Measurements from ENCODE around the gene ZNF446. TPM values are rescaled to one million over a fixed set of nuclear protein-coding genes. Genes with fewer than 3 reads are reported as not detected.

Gene ZNF446
- total RNA-seq, 1 experiment from 2014 or later = 8.9 TPM

DNA sequence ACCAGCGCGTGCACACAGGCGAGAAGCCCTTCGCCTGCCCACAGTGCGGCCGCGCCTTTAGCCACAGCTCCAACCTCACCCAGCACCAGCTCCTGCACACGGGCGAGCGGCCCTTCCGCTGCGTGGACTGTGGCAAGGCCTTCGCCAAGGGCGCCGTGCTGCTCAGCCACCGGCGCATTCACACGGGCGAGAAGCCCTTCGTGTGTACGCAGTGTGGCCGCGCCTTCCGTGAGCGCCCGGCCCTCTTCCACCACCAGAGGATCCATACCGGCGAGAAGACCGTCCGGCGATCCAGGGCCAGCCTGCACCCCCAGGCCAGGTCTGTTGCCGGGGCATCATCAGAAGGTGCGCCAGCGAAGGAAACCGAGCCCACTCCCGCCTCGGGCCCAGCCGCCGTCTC lies 4.4 kb upstream of the ZNF446 start:
- no TSS peak for BruUV-seq (replicated peaks)
- intact Hi-C loops (cut with micrococcal nuclease) = no loop called here
- Histone ChIP-seq H3K9me2 (replicated peaks; ENCODE audit: low read length) (no peaks in the 10 kb centered on the region), H3K4me2 (ENCODE audit: low read length) (no peak overlapping the region), H4K20me1 (ENCODE audit: low read length) (no peaks in the 10 kb centered on the region), H3K9ac (ENCODE audit: low read length) (no peak overlapping the region), H3K79me2 (ENCODE audit: low read length) (peaks cover 26% of the 10 kb centered on the region), H3K27ac (ENCODE audit: low read length) (no peak overlapping the region), H2AFZ (ENCODE audit: low read length) (no peak overlapping the region), H3K4me3 (ENCODE audit: low read length) (no peak overlapping the region), H3K36me3 (ENCODE audit: low read depth, low read length) (0 out of 2 replicates have a peak, but pooled peaks cover 6% of the 10 kb centered on the region), H3K27me3 (ENCODE audit: low read length) (no peaks in the 10 kb centered on the region), H3K9me3 (ENCODE audit: low read length) (no peaks in the 10 kb centered on the region), H3K4me1 (ENCODE audit: insufficient read depth, low read length) (peaks cover 23% of the 10 kb centered on the region), H3F3A (ENCODE audit: low read length, unreplicated experiment) (no peaks in the 10 kb centered on the region)
- ChIA-PET CTCF (no interaction called here), POLR2A (ENCODE audit: unreplicated experiment) (no interaction called here)
- ATAC-seq (no peak), DNase-seq (no peak)
- TF ChIP-seq, protein P1, sequence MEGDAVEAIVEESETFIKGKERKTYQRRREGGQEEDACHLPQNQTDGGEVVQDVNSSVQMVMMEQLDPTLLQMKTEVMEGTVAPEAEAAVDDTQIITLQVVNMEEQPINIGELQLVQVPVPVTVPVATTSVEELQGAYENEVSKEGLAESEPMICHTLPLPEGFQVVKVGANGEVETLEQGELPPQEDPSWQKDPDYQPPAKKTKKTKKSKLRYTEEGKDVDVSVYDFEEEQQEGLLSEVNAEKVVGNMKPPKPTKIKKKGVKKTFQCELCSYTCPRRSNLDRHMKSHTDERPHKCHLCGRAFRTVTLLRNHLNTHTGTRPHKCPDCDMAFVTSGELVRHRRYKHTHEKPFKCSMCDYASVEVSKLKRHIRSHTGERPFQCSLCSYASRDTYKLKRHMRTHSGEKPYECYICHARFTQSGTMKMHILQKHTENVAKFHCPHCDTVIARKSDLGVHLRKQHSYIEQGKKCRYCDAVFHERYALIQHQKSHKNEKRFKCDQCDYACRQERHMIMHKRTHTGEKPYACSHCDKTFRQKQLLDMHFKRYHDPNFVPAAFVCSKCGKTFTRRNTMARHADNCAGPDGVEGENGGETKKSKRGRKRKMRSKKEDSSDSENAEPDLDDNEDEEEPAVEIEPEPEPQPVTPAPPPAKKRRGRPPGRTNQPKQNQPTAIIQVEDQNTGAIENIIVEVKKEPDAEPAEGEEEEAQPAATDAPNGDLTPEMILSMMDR (conservative IDR thresholded peaks at IDR 0.05; ENCODE audit: low read depth, low read length) = no peak
- TF ChIP-seq EZH2phosphoT487 (IDR thresholded peaks at IDR 0.05; ENCODE audit: borderline replicate concordance, low read length) (no peak), EZH2 (IDR thresholded peaks at IDR 0.05; ENCODE audit: low read length, unreplicated experiment) (no peak)

DNA sequence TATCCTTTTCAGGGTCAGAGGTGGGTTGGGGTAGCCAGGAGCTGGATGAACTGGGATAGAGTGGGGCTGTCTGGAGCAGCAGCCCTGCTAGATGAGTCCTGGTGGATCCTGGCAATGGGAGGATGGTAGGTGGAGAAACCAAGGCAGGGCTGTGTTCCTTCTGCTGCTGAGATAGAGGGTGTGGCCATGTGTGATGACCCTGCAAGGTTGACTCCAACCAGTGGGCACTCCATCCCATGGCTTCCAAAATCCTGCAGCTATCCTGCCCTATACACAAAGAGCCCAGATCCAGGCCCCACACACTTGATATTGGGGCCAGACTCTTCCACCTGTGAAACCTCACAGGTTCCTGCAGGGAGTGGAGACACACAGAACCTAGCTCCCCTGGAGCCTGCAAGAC lies 2.4 kb upstream of the ZNF446 start:
- H3K79me2 ChIP-seq (ENCODE audit: low read length) = peaks cover 8% of the 10 kb centered on the region
- H3K4me2 ChIP-seq (ENCODE audit: low read length) = no peak overlapping the region
- H3K9me3 ChIP-seq (ENCODE audit: low read length) = no peaks in the 10 kb centered on the region
- H3K9me2 ChIP-seq (replicated peaks; ENCODE audit: low read length) = no peaks in the 10 kb centered on the region
- no peaks in the 10 kb centered on the region for H3F3A ChIP-seq (ENCODE audit: low read length, unreplicated experiment)
- TF ChIP-seq, protein P1 (conservative IDR thresholded peaks at IDR 0.05; ENCODE audit: low read depth, low read length) = no peak
- TF ChIP-seq EZH2phosphoT487 (IDR thresholded peaks at IDR 0.05; ENCODE audit: borderline replicate concordance, low read length) (no peak), EZH2 (IDR thresholded peaks at IDR 0.05; ENCODE audit: low read length, unreplicated experiment) (no peak)
- no peak overlapping the region for H3K27ac ChIP-seq (ENCODE audit: low read length)
- no TSS peak for BruUV-seq (replicated peaks)
- H4K20me1 ChIP-seq (ENCODE audit: low read length) = no peaks in the 10 kb centered on the region
- intact Hi-C loops (cut with micrococcal nuclease) = no loop called here
- H3K27me3 ChIP-seq (ENCODE audit: low read length) = no peaks in the 10 kb centered on the region
- no peak overlapping the region for H2AFZ ChIP-seq (ENCODE audit: low read length)
- peaks cover 20% of the 10 kb centered on the region for H3K4me1 ChIP-seq (ENCODE audit: insufficient read depth, low read length)
- DNase-seq = no peak
- POLR2A ChIA-PET (ENCODE audit: unreplicated experiment) = no interaction called here
- CTCF ChIA-PET = no interaction called here
- ATAC-seq = no peak
- H3K4me3 ChIP-seq (ENCODE audit: low read length) = no peak overlapping the region
- no peak overlapping the region for H3K9ac ChIP-seq (ENCODE audit: low read length)
- 0 out of 2 replicates have a peak, but pooled peaks cover 6% of the 10 kb centered on the region for H3K36me3 ChIP-seq (ENCODE audit: low read depth, low read length)

DNA sequence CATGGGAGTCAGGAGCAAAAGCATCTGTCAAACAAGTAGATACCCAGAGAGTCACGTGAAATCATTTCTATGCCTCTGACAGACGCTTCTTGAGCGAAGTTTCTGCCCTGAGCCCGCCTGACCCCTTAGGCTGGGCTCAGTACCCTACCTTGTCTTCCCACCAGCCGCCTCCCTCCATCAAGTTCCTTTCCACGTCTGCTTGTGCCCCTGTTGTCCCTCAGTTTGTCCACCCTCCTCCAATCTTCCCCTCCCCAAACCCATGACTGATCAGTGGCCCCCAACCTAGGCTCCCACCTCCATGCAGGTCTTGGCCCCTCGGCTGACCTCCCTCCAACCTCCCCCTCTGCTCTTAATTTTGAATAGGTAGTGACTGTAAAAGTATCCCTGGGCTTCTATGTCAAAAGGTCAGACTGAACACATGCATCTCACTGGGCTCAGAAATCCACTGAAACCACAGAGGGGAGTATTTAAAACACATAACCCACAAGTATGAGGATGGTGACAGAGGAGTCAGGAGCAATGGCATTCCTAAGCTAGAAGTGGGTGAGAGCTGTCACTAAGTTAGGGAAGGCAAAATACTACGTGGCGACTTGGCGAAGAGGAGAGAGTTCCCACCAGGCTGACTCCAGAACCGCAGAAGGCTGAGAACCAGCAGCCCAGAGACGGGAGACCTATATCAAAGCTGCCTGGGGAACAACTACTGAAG lies 1.7 kb upstream of the ZNF446 start:
- CTCF ChIA-PET = no interaction called here
- no peaks in the 10 kb centered on the region for H3K9me2 ChIP-seq (replicated peaks; ENCODE audit: low read length)
- no peak for DNase-seq
- intact Hi-C loops (cut with micrococcal nuclease) = no loop called here
- H2AFZ ChIP-seq (ENCODE audit: low read length) = no peak overlapping the region
- H4K20me1 ChIP-seq (ENCODE audit: low read length) = no peaks in the 10 kb centered on the region
- H3K4me3 ChIP-seq (ENCODE audit: low read length) = no peak overlapping the region
- peaks cover 20% of the 10 kb centered on the region for H3K4me1 ChIP-seq (ENCODE audit: insufficient read depth, low read length)
- H3K36me3 ChIP-seq (ENCODE audit: low read depth, low read length) = 0 out of 2 replicates have a peak, but pooled peaks cover 2% of the 10 kb centered on the region
- TF ChIP-seq EZH2phosphoT487 (IDR thresholded peaks at IDR 0.05; ENCODE audit: borderline replicate concordance, low read length) (no peak), EZH2 (IDR thresholded peaks at IDR 0.05; ENCODE audit: low read length, unreplicated experiment) (no peak)
- TF ChIP-seq, protein P1 (conservative IDR thresholded peaks at IDR 0.05; ENCODE audit: low read depth, low read length) = no peak
- no peaks in the 10 kb centered on the region for H3F3A ChIP-seq (ENCODE audit: low read length, unreplicated experiment)
- POLR2A ChIA-PET (ENCODE audit: unreplicated experiment) = no interaction called here
- no peaks in the 10 kb centered on the region for H3K9me3 ChIP-seq (ENCODE audit: low read length)
- no TSS peak for BruUV-seq (replicated peaks)
- H3K27ac ChIP-seq (ENCODE audit: low read length) = no peak overlapping the region
- no peak for ATAC-seq
- no peaks in the 10 kb centered on the region for H3K27me3 ChIP-seq (ENCODE audit: low read length)
- peak overlapping the region; percentile 93 for H3K4me2 ChIP-seq (ENCODE audit: low read length)
- peaks cover 2% of the 10 kb centered on the region for H3K79me2 ChIP-seq (ENCODE audit: low read length)
- H3K9ac ChIP-seq (ENCODE audit: low read length) = no peak overlapping the region
